BE2C (cell line): ENCODE results near the gene PLIN1.

Source experiments
- DNase-seq: peaks from one replicate; pipeline ENCODE4 v3.0.0-alpha.2; 2020
- H3K27me3 ChIP-seq: fragments of 250-450 bp; sonication (Bioruptor Pico); 2 replicates; pipeline ENCODE4 v1.5.1; 2020; ENCODE audit warnings: mild to moderate bottlenecking
- H3K36me3 ChIP-seq: fragments of 250-450 bp; sonication (Bioruptor Pico); 2 replicates; pipeline ENCODE4 v1.5.1; 2020; ENCODE audit warnings: mild to moderate bottlenecking
- H3K4me1 ChIP-seq: fragments of 250-450 bp; sonication (Bioruptor Pico); 2 replicates; pipeline ENCODE4 v1.5.1; 2020
- H3K4me3 ChIP-seq: 2 replicates; pipeline ENCODE4 v1.5.1; 2011; ENCODE audit warnings: low read depth, low read length
- H3K9me3 ChIP-seq: fragments of 250-450 bp; sonication (Bioruptor Pico); 2 replicates; pipeline ENCODE4 v1.5.1; 2020
- CTCF ChIP-seq: IDR thresholded peaks from 2 replicates; pipeline ENCODE4 v1.5.1; 2012; ENCODE audit warnings: mild to moderate bottlenecking, low read depth, low read length

Gene PLIN1

GRCh38 chr15:89686522-89686921 lies 7.4 kb upstream of the PLIN1 start:
- H3K9me3 ChIP-seq, result no peaks in the 10 kb centered on the region
- H3K27me3 ChIP-seq, result no peaks in the 10 kb centered on the region
- no peaks in the 10 kb centered on the region; the same call in 1 of the 2 replicates for H3K36me3 ChIP-seq
- no peak for DNase-seq
- H3K4me1 ChIP-seq, result peaks cover 2% of the 10 kb centered on the region; the same call in 1 of the 2 replicates
- no peak for TF ChIP-seq CTCF
- H3K4me3 ChIP-seq, result no peak overlapping the region

- Histone ChIP-seq H3K4me1 (peaks cover 2% of the 10 kb centered on the region; the same call in 1 of the 2 replicates), H3K27me3 (no peaks in the 10 kb centered on the region), H3K36me3 (no peaks in the 10 kb centered on the region; the same call in 1 of the 2 replicates), H3K4me3 (no peak overlapping the region), H3K9me3 (no peaks in the 10 kb centered on the region)
- no peak for TF ChIP-seq CTCF
- no peak for DNase-seq
These were observed 6.8 kb upstream of the PLIN1 start for GRCh38 chr15:89685995-89686394.

GRCh38 chr15:89681146-89681545 lies 2.0 kb upstream of the PLIN1 start:
- Histone ChIP-seq H3K36me3 (no peaks in the 10 kb centered on the region; the same call in 1 of the 2 replicates), H3K4me3 (no peak overlapping the region), H3K9me3 (no peaks in the 10 kb centered on the region), H3K27me3 (no peaks in the 10 kb centered on the region), H3K4me1 (peaks cover 2% of the 10 kb centered on the region; the same call in 1 of the 2 replicates)
- TF ChIP-seq CTCF, result no peak
- no peak for DNase-seq

GRCh38 chr15:89680282-89680873 lies 1.2 kb upstream of the PLIN1 start:
- H3K9me3 ChIP-seq, result no peaks in the 10 kb centered on the region
- TF ChIP-seq CTCF, result no peak
- H3K4me1 ChIP-seq, result no peaks in the 10 kb centered on the region
- no peak overlapping the region for H3K4me3 ChIP-seq
- H3K36me3 ChIP-seq, result no peaks in the 10 kb centered on the region
- DNase-seq, result no peak
- H3K27me3 ChIP-seq, result no peaks in the 10 kb centered on the region

- no peak for TF ChIP-seq CTCF
- Histone ChIP-seq H3K27me3 (no peaks in the 10 kb centered on the region), H3K4me1 (peaks cover 15% of the 10 kb centered on the region), H3K4me3 (no peak overlapping the region), H3K36me3 (no peaks in the 10 kb centered on the region), H3K9me3 (no peaks in the 10 kb centered on the region)
- no peak for DNase-seq
These were observed 1.8 kb downstream of the PLIN1 start for GRCh38 chr15:89677381-89677780.

- no peak overlapping the region for H3K4me3 ChIP-seq
- H3K27me3 ChIP-seq, result no peaks in the 10 kb centered on the region
- H3K36me3 ChIP-seq, result no peaks in the 10 kb centered on the region
- DNase-seq, result no peak
- no peaks in the 10 kb centered on the region for H3K9me3 ChIP-seq
- H3K4me1 ChIP-seq, result peaks cover 17% of the 10 kb centered on the region
- TF ChIP-seq CTCF, result no peak
These were observed 3.6 kb downstream of the PLIN1 start for GRCh38 chr15:89675606-89676005.
